ENCODE data around the gene OAS2. TPM values are rescaled to one million over a fixed set of nuclear protein-coding genes. Genes with fewer than 3 reads are reported as not detected.
A peak's percentile ranks its signal among the peaks of the same experiment; 100 is the strongest.

Gene OAS2
- 3.7 TPM for total RNA-seq
- long read RNA-seq, full-length matches to known transcripts = 4 of 5 reads
- long read RNA-seq, partial matches to known transcripts = 0 of 5 reads
- long read RNA-seq, other reads (novel, unspliced or antisense) = 1 of 5 reads

- peak; percentile 95 for ATAC-seq (ENCODE audit: poor library complexity)
- peak; percentile 65 for DNase-seq
- intact Hi-C loops (cut with DNase I) = no loop called here
Observed at GRCh38 chr12:112978163-112979040, at the start of gene OAS2. Gene OAS2, plus strand, starts transcription at chr12:112978519. Its CDS starts 90 bp downstream, at chr12:112978609.

GRCh38 chr12:112928978-112929377 is 49.3 kb upstream of the OAS2 start:
- ATAC-seq (ENCODE audit: poor library complexity) = no peak
- intact Hi-C loops (cut with DNase I) = no loop called here
- no peak for DNase-seq

GRCh38 chr12:112929715-112930114 is 48.6 kb upstream of the OAS2 start:
- intact Hi-C loops (cut with DNase I) = no loop called here
- no peak for ATAC-seq (ENCODE audit: poor library complexity)
- DNase-seq = no peak

GRCh38 chr12:112930350-112930749 is 48.0 kb upstream of the OAS2 start:
- intact Hi-C loops (cut with DNase I) = no loop called here
- DNase-seq (no peak), ATAC-seq (ENCODE audit: poor library complexity) (no peak)

GRCh38 chr12:112932485-112933128 is 45.7 kb upstream of the OAS2 start:
- intact Hi-C loops (cut with DNase I) = no loop called here
- ATAC-seq (ENCODE audit: poor library complexity) = no peak
- DNase-seq = no peak

GRCh38 chr12:112933129-112933505 is 45.2 kb upstream of the OAS2 start:
- DNase-seq = no peak
- no peak for ATAC-seq (ENCODE audit: poor library complexity)
- intact Hi-C loops (cut with DNase I) = no loop called here

GRCh38 chr12:112936264-112936663 is 42.1 kb upstream of the OAS2 start:
- DNase-seq (no peak), ATAC-seq (ENCODE audit: poor library complexity) (no peak)
- intact Hi-C loops (cut with DNase I) = no loop called here

GRCh38 chr12:112936927-112937326 is 41.4 kb upstream of the OAS2 start:
- ATAC-seq (ENCODE audit: poor library complexity) (no peak), DNase-seq (no peak)
- intact Hi-C loops (cut with DNase I) = no loop called here

- ATAC-seq (ENCODE audit: poor library complexity) (peak; percentile 96), DNase-seq (peak; percentile 93)
- intact Hi-C loops (cut with DNase I) = no loop called here
Observed at GRCh38 chr12:112937741-112938719, 40.3 kb upstream of the OAS2 start, which contains the start of gene OAS3. Gene OAS3, plus strand, starts transcription at chr12:112938474. Its CDS starts 57 bp downstream, at chr12:112938531.

- DNase-seq (no peak), ATAC-seq (ENCODE audit: poor library complexity) (no peak)
- intact Hi-C loops (cut with DNase I) = no loop called here
Observed at GRCh38 chr12:112938751-112939150, 39.6 kb upstream of the OAS2 start.

- intact Hi-C loops (cut with DNase I) = no loop called here
- ATAC-seq (ENCODE audit: poor library complexity) (no peak), DNase-seq (no peak)
Observed at GRCh38 chr12:112939761-112940381, 38.4 kb upstream of the OAS2 start.

GRCh38 chr12:112941528-112942335 is 36.6 kb upstream of the OAS2 start:
- intact Hi-C loops (cut with DNase I) = no loop called here
- no peak for DNase-seq
- no peak for ATAC-seq (ENCODE audit: poor library complexity)

- intact Hi-C loops (cut with DNase I) = no loop called here
- DNase-seq = no peak
Observed at GRCh38 chr12:112942572-112942971, 35.7 kb upstream of the OAS2 start.

GRCh38 chr12:112944024-112944690 is 34.2 kb upstream of the OAS2 start:
- ATAC-seq (ENCODE audit: poor library complexity) (no peak), DNase-seq (no peak)
- intact Hi-C loops (cut with DNase I) = no loop called here

More at GRCh38 chr12:112942572-112942971, 35.7 kb upstream of the OAS2 start:
- ATAC-seq (ENCODE audit: poor library complexity) = no peak

- intact Hi-C loops (cut with DNase I) = no loop called here
- no peak for DNase-seq
- ATAC-seq (ENCODE audit: poor library complexity) = no peak
Observed at GRCh38 chr12:112945515-112945914, 32.8 kb upstream of the OAS2 start.

GRCh38 chr12:112946236-112947000 is 31.9 kb upstream of the OAS2 start:
- DNase-seq (no peak), ATAC-seq (ENCODE audit: poor library complexity) (no peak)
- intact Hi-C loops (cut with DNase I) = no loop called here
